HG03066 (cell line): ENCODE data around the gene SMARCD1.
"Not testable (repeated sequence)": the region's sequence is repeated elsewhere in the genome, so short reads cannot be mapped to it uniquely, and the experiment has no call there.

Source experiments
- ATAC-seq: cut with Tn5 transposase; IDR thresholded peaks from one replicate; pipeline ENCODE4 v1.9.1; 2021; ENCODE audit warnings: low read depth; ENCODE audit not compliant: unreplicated experiment

The SMARCD1 gene

GRCh38 chr12:50074936-50075807 lies 10.0 kb upstream of the SMARCD1 start:
- peak; percentile 75 for ATAC-seq

- ATAC-seq: no peak
These were observed 9.4 kb upstream of the SMARCD1 start for GRCh38 chr12:50075808-50076170.

- no peak for ATAC-seq
These were observed 8.0 kb upstream of the SMARCD1 start for GRCh38 chr12:50077099-50077498.

- ATAC-seq: no peak
These were observed 6.9 kb upstream of the SMARCD1 start for GRCh38 chr12:50078281-50078680.

- ATAC-seq: no peak
These were observed 5.4 kb upstream of the SMARCD1 start for GRCh38 chr12:50079771-50080170.

- no peak for ATAC-seq
These were observed 3.9 kb upstream of the SMARCD1 start for GRCh38 chr12:50081096-50081808.

GRCh38 chr12:50082644-50083043 lies 2.5 kb upstream of the SMARCD1 start:
- no peak for ATAC-seq

GRCh38 chr12:50083301-50083700 lies 1.8 kb upstream of the SMARCD1 start:
- ATAC-seq: no peak

- ATAC-seq: not testable (repeated sequence)
These were observed 750 bp upstream of the SMARCD1 start for GRCh38 chr12:50084409-50084774.

GRCh38 chr12:50085615-50086072 lies 502 bp downstream of the SMARCD1 start:
- peak; percentile 3 for ATAC-seq

GRCh38 chr12:50086148-50086547 lies 1.0 kb downstream of the SMARCD1 start:
- ATAC-seq: no peak

- no peak for ATAC-seq
These were observed 2.0 kb downstream of the SMARCD1 start for GRCh38 chr12:50087151-50087550.

- no peak for ATAC-seq
These were observed 2.9 kb downstream of the SMARCD1 start for GRCh38 chr12:50087995-50088394.

GRCh38 chr12:50088577-50089335 lies 3.6 kb downstream of the SMARCD1 start:
- ATAC-seq: no peak

- ATAC-seq: no peak
These were observed 4.6 kb downstream of the SMARCD1 start for GRCh38 chr12:50089730-50090129.

- ATAC-seq: no peak
These were observed 5.2 kb downstream of the SMARCD1 start for GRCh38 chr12:50090391-50090790.

- no peak for ATAC-seq
These were observed 12.8 kb downstream of the SMARCD1 start for GRCh38 chr12:50097952-50098351.

GRCh38 chr12:50099302-50100008 lies 14.3 kb downstream of the SMARCD1 start:
- no peak for ATAC-seq

- ATAC-seq: no peak
These were observed 15.4 kb downstream of the SMARCD1 start for GRCh38 chr12:50100561-50100960.

GRCh38 chr12:50101663-50102062 lies 16.5 kb downstream of the SMARCD1 start:
- no peak for ATAC-seq
